22Rv1 (cell line): ENCODE measurements around the gene ESPL1.

Experiments used
- ZFX ChIP-seq: fragments of 450-650 bp; IDR thresholded peaks from 2 replicates; pipeline ENCODE4 v1.6.1; 2017; ENCODE audit warnings: antibody characterized with exemption, borderline replicate concordance
- TF ChIP-seq, protein P1 (sequence below): fragments of 450-650 bp; IDR thresholded peaks from 2 replicates; pipeline ENCODE4 v1.5.1; 2017; ENCODE audit warnings: mild to moderate bottlenecking

- TF ChIP-seq, protein P1, sequence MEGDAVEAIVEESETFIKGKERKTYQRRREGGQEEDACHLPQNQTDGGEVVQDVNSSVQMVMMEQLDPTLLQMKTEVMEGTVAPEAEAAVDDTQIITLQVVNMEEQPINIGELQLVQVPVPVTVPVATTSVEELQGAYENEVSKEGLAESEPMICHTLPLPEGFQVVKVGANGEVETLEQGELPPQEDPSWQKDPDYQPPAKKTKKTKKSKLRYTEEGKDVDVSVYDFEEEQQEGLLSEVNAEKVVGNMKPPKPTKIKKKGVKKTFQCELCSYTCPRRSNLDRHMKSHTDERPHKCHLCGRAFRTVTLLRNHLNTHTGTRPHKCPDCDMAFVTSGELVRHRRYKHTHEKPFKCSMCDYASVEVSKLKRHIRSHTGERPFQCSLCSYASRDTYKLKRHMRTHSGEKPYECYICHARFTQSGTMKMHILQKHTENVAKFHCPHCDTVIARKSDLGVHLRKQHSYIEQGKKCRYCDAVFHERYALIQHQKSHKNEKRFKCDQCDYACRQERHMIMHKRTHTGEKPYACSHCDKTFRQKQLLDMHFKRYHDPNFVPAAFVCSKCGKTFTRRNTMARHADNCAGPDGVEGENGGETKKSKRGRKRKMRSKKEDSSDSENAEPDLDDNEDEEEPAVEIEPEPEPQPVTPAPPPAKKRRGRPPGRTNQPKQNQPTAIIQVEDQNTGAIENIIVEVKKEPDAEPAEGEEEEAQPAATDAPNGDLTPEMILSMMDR = peak; percentile 57
- TF ChIP-seq ZFX = no peak
These were observed 16.4 kb upstream of the ESPL1 start for GRCh38 chr12:53251477-53252348.
